Progenitor cell of endocrine pancreas (in vitro differentiated cells): ENCODE data around the gene KIF4B. TPM values are rescaled to one million over a fixed set of nuclear protein-coding genes. Genes with fewer than 3 reads are reported as not detected.
"Not testable (repeated sequence)": the region's sequence is repeated elsewhere in the genome, so short reads cannot be mapped to it uniquely, and the experiment has no call there.

Source experiments
- DNase-seq: peaks from one replicate; pipeline ENCODE4 v3.0.0; 2021; ENCODE audit warnings: low spot score; ENCODE audit not compliant: unreplicated experiment
- H3K27ac Mint-ChIP-seq: 2 replicates; pipeline ENCODE4 v1.8.0; 2021; ENCODE audit warnings: mild to moderate bottlenecking, moderate library complexity, mixed read lengths
- H3K27me3 Mint-ChIP-seq: 2 replicates; pipeline ENCODE4 v1.8.0; 2021; ENCODE audit warnings: mixed read lengths
- H3K36me3 Mint-ChIP-seq: 2 replicates; pipeline ENCODE4 v1.8.0; 2022; ENCODE audit warnings: mixed read lengths; ENCODE audit not compliant: insufficient read depth
- H3K4me1 Mint-ChIP-seq: 2 replicates; pipeline ENCODE4 v1.8.0; 2021; ENCODE audit warnings: low read depth, mixed read lengths
- H3K4me3 Mint-ChIP-seq: 2 replicates; pipeline ENCODE4 v1.8.0; 2021; ENCODE audit warnings: low read depth, mild to moderate bottlenecking, moderate library complexity, mixed read lengths
- H3K9me3 Mint-ChIP-seq: 2 replicates; pipeline ENCODE4 v1.8.0; 2021; ENCODE audit warnings: low read depth, mixed read lengths
- total RNA-seq: library from RNA; stranded (reverse); gene quantifications from 2 replicates; pipeline ENCODE4 v1.2.1, GENCODE V29; 2021
- TF ChIP-seq, protein P1 (sequence below): fragments of 200-600 bp; sonication (generic); IDR thresholded peaks from one replicate; pipeline ENCODE4 v1.5.0; 2021; ENCODE audit warnings: antibody characterized with exemption, mild to moderate bottlenecking; ENCODE audit not compliant: unreplicated experiment

The KIF4B gene
- total RNA-seq, 1 donor from 2014 or later = not detected

DNA sequence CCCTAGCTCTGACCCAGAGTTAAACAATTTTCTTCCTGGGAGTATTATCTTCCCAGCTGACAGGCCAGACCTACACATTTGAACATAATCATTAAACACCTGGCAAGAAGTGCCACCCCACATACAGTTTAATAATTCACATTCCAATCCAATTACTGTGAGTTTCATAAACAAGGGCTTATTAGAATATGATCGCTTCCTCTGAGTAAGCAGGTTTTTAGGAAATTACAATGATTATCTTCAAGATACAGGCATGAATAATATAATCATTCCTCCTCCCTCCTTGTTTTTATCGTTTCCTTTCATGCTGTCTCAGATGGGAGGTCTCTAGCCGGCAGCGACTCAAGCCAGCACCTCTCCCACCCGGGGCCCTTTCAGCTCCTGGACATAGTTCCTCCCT is 15.8 kb upstream of the KIF4B start:
- no peak overlapping the region for H3K4me3 Mint-ChIP-seq
- TF ChIP-seq, protein P1, sequence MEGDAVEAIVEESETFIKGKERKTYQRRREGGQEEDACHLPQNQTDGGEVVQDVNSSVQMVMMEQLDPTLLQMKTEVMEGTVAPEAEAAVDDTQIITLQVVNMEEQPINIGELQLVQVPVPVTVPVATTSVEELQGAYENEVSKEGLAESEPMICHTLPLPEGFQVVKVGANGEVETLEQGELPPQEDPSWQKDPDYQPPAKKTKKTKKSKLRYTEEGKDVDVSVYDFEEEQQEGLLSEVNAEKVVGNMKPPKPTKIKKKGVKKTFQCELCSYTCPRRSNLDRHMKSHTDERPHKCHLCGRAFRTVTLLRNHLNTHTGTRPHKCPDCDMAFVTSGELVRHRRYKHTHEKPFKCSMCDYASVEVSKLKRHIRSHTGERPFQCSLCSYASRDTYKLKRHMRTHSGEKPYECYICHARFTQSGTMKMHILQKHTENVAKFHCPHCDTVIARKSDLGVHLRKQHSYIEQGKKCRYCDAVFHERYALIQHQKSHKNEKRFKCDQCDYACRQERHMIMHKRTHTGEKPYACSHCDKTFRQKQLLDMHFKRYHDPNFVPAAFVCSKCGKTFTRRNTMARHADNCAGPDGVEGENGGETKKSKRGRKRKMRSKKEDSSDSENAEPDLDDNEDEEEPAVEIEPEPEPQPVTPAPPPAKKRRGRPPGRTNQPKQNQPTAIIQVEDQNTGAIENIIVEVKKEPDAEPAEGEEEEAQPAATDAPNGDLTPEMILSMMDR = no peak
- H3K36me3 Mint-ChIP-seq = no peaks in the 10 kb centered on the region
- no peak overlapping the region for H3K27ac Mint-ChIP-seq
- DNase-seq = no peak
- H3K27me3 Mint-ChIP-seq = no peaks in the 10 kb centered on the region
- H3K4me1 Mint-ChIP-seq = no peaks in the 10 kb centered on the region
- H3K9me3 Mint-ChIP-seq = peaks cover 3% of the 10 kb centered on the region

DNA sequence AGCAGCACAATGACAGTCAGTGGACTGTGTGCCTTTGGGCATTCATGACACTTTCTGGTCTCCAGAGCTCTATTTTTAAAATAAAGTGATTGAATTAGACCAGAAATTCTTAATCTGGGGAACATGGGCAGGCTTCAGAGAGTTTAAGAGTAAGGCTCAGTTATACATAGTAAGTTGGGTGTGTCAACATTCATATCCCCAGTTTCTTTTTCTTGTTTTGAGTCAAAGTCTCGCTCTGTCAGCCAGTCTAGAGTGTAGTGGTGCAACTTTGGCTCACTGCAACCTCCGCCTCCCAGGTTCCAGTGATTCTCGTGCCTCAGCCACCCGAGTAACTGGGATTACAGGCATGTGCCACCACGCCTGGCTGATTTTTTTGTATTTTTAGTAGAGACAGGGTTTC is 13.7 kb upstream of the KIF4B start:
- TF ChIP-seq, protein P1 = no peak
- H3K4me3 Mint-ChIP-seq = no peak overlapping the region
- no peak for DNase-seq
- H3K36me3 Mint-ChIP-seq = no peaks in the 10 kb centered on the region
- H3K9me3 Mint-ChIP-seq = peaks cover 3% of the 10 kb centered on the region
- no peaks in the 10 kb centered on the region for H3K27me3 Mint-ChIP-seq
- H3K4me1 Mint-ChIP-seq = no peaks in the 10 kb centered on the region
- H3K27ac Mint-ChIP-seq = no peak overlapping the region

DNA sequence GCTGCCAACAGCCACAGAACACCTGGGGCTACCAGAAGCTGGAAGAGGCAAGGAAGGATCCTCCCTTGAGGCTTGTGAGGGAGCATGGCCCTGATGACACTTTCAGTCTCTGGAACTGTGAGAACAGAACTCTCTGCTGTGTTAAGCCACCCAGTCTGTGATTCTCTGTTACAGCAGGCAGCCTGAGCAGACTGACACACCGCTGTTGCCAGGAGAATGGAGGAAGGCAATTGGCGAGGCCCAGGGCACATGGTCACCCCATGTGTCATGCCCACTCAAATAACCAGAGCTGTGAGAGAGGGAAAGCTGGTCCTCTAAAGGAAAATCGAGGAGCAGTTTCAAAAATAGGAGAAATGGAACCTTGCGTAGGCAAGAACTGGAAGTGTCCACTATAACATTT is 12.0 kb upstream of the KIF4B start:
- TF ChIP-seq, protein P1 = no peak
- H3K9me3 Mint-ChIP-seq = peaks cover 3% of the 10 kb centered on the region
- DNase-seq = no peak
- H3K4me3 Mint-ChIP-seq = no peak overlapping the region
- H3K27ac Mint-ChIP-seq = no peak overlapping the region
- H3K4me1 Mint-ChIP-seq = no peaks in the 10 kb centered on the region
- no peaks in the 10 kb centered on the region for H3K36me3 Mint-ChIP-seq
- H3K27me3 Mint-ChIP-seq = no peaks in the 10 kb centered on the region

DNA sequence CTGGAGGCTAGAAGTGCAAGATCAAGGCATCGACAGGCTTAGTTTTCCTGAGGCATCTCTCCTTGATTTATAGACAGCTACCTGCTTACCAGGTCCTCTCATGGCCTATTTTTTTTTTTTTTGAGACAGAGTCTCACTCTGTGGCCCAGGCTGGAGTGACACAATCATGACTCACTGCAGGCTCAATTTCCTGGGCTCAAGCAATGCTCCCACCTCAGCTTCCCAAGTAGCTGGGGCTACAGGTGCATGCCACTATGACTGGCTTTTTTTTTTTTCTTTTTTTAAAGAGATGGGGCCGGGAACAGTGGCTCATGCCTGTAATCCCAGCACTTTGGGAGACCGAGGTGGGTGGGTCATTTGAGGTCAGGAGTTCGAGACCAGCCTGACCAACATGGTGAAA is 10.8 kb upstream of the KIF4B start:
- not testable (repeated sequence) for DNase-seq, H3K27ac Mint-ChIP-seq, H3K36me3 Mint-ChIP-seq, H3K4me1 Mint-ChIP-seq, H3K9me3 Mint-ChIP-seq, H3K27me3 Mint-ChIP-seq, H3K4me3 Mint-ChIP-seq

DNA sequence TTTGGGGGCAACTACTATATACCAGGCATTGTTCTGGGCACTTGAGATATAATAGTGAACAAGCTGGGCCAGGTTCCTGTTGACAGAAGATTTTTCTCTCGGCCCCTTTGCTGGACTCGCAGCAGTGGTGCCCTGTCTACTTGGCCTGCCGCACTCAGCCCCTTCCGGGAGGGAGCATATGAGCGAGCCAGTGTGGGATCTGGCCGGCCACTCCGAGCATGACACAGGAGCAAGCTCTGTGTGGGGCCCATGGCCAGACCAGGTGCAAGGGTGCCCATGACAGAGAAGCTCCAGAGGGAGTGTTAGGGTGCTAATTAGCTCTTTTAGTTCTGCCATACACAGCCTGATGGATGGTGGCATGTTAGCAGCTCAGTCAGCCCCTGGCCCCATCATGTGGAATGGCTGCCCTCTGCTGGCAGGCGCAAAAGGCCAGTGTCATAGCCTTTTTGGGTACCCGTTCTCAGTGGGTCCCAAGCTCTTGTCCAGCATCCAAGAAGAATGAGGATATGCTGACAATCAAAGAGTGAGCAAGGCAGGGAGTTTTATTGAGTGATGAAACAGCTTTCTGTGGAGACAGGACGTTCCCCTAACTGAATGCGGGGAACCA is 9.3 kb upstream of the KIF4B start:
- peaks cover 3% of the 10 kb centered on the region for H3K9me3 Mint-ChIP-seq
- no peaks in the 10 kb centered on the region for H3K27me3 Mint-ChIP-seq
- H3K4me1 Mint-ChIP-seq = no peaks in the 10 kb centered on the region
- no peaks in the 10 kb centered on the region for H3K36me3 Mint-ChIP-seq
- DNase-seq = no peak
- no peak overlapping the region for H3K27ac Mint-ChIP-seq
- no peak overlapping the region for H3K4me3 Mint-ChIP-seq
- TF ChIP-seq, protein P1 = peak; percentile 46

DNA sequence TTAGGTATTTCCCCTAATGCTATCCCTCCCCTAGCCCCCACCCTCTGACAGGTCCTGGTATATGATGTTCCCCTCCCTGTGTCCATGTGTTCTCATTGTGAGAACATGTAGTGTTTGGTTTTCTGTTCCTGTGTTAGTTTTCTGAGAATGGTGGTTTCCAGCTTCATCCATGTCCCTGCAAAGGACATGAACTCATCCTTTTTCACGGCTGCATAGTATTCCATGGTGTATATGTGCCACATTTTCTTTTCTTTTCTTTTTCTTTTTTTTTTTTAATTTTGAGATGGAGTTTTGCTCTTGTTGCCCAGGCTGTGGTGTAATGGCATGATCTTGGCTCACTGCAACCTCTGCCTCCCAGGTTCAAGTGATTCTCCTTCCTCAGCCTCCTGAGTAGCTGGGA is 7.3 kb upstream of the KIF4B start:
- H3K4me1 Mint-ChIP-seq, DNase-seq, H3K36me3 Mint-ChIP-seq, H3K9me3 Mint-ChIP-seq, H3K4me3 Mint-ChIP-seq, H3K27me3 Mint-ChIP-seq, H3K27ac Mint-ChIP-seq: not testable (repeated sequence)
